SK-N-SH (cell line): ENCODE measurements around the gene SRGAP1. TPM values are rescaled to one million over a fixed set of nuclear protein-coding genes. Genes with fewer than 3 reads are reported as not detected.

ENCODE experiments used
- CTCF ChIA-PET: fragments of 300-600, 350-600 bp; formaldehyde crosslinking; extraction: SDS; loops from one replicate; lab custom pipeline; 2021; lab: Yijun Ruan, JAX
- POLR2A ChIA-PET: fragments of 350-600 bp; sonication (Branson Sonifier 250); formaldehyde crosslinking; extraction: SDS; loops from one replicate; lab custom pipeline; 2020; ENCODE audit warnings: antibody characterized with exemption, inconsistent platforms; lab: Yijun Ruan, JAX
- DNase-seq: peaks from one replicate; pipeline ENCODE4 v3.0.0; 2012
- H2AFZ ChIP-seq: fragments of 200-600 bp; sonication (generic); 2 replicates; pipeline ENCODE4 v1.8.1; 2016; ENCODE audit warnings: antibody characterized with exemption, mild to moderate bottlenecking, low read depth
- H3F3A ChIP-seq: fragments of 200-600 bp; sonication (generic); replicated peaks from 2 replicates; pipeline ENCODE3; 2016; ENCODE audit warnings: antibody characterized with exemption, mild to moderate bottlenecking; ENCODE audit not compliant: insufficient read depth
- H3K27ac ChIP-seq, 2 experiments: fragments of 200-500 bp in 1 of 2; fragments of 200-600 bp in 1 of 2; sonication (Bioruptor generic) in 1 of 2; sonication (generic), shearing (Covaris generic) in 1 of 2; 2 replicates each; pipeline versions ENCODE4 v1.5.1 to v1.6.1; 2014 to 2016; ENCODE audit warnings: low read depth in 2 of 2, inconsistent platforms in 1 of 2, low read length in 1 of 2, mild to moderate bottlenecking in 1 of 2, mixed read lengths in 1 of 2
- H3K27me3 ChIP-seq: fragments of 200-600 bp; sonication (generic), shearing (Covaris generic); 2 replicates; pipeline ENCODE4 v1.6.1; 2016; ENCODE audit warnings: mixed run types; ENCODE audit not compliant: insufficient read depth
- H3K36me3 ChIP-seq, 2 experiments: fragments of 200-500 bp in 1 of 2; fragments of 200-600 bp in 1 of 2; sonication (Bioruptor generic) in 1 of 2; sonication (generic) in 1 of 2; replicated peaks in 1 of 2; 2 replicates each; pipeline versions ENCODE3 to v1.5.1; 2014 to 2016; ENCODE audit warnings: low read length in 1 of 2, mild to moderate bottlenecking in 1 of 2; ENCODE audit not compliant: insufficient read depth in 2 of 2, control insufficient read depth in 1 of 2
- H3K4me1 ChIP-seq, 2 experiments: fragments of 200-500 bp in 1 of 2; fragments of 200-600 bp in 1 of 2; sonication (Bioruptor generic) in 1 of 2; sonication (generic), shearing (Covaris generic) in 1 of 2; 2 replicates each; pipeline versions ENCODE4 v1.5.1 to v1.6.1; 2014 to 2016; ENCODE audit warnings: low read depth in 1 of 2, low read length in 1 of 2, mixed run types in 1 of 2; ENCODE audit not compliant: insufficient read depth in 2 of 2, control insufficient read depth in 1 of 2
- H3K4me2 ChIP-seq: fragments of 200-600 bp; sonication (generic), shearing (Covaris generic); 2 replicates; pipeline ENCODE4 v1.6.1; 2017; ENCODE audit warnings: mixed run types
- H3K4me3 ChIP-seq, 2 experiments: fragments of 200-500 bp in 1 of 2; fragments of 200-600 bp in 1 of 2; sonication (Bioruptor generic) in 1 of 2; sonication (generic), shearing (Covaris generic) in 1 of 2; 2 replicates each; pipeline versions ENCODE4 v1.5.1 to v1.8.1; 2014 to 2016; ENCODE audit warnings: low read depth in 2 of 2, inconsistent platforms in 1 of 2, low read length in 1 of 2, mild to moderate bottlenecking in 1 of 2, mixed read lengths in 1 of 2, moderate library complexity in 1 of 2
- H3K79me2 ChIP-seq: fragments of 200-600 bp; sonication (generic); 2 replicates; pipeline ENCODE4 v1.8.1; 2017; ENCODE audit warnings: mild to moderate bottlenecking; ENCODE audit not compliant: insufficient read depth
- H3K9ac ChIP-seq: fragments of 200-600 bp; sonication (generic); 2 replicates; pipeline ENCODE4 v1.6.1; 2017; ENCODE audit warnings: mixed run types
- H3K9me2 ChIP-seq: fragments of 200-600 bp; sonication (generic); 2 replicates; pipeline ENCODE4 v1.6.1; 2017; ENCODE audit warnings: mixed run types
- H3K9me3 ChIP-seq: fragments of 200-600 bp; sonication (generic); 2 replicates; pipeline ENCODE4 v1.6.1; 2017; ENCODE audit warnings: mixed run types, mild to moderate bottlenecking, moderate library complexity
- H4K20me1 ChIP-seq: fragments of 200-600 bp; sonication (generic); 2 replicates; pipeline ENCODE4 v1.6.1; 2017; ENCODE audit warnings: mild to moderate bottlenecking, mixed run types; ENCODE audit not compliant: insufficient read depth
- CTCF ChIP-seq: fragments of 200-600 bp; sonication (generic); IDR thresholded peaks from 2 replicates; pipeline ENCODE4 v1.6.1; 2017; ENCODE audit warnings: antibody characterized with exemption, mild to moderate bottlenecking, moderate library complexity
- EP300 ChIP-seq, 2 experiments: IDR thresholded peaks; 2 replicates each; pipeline versions ENCODE4 v1.4.0 to v1.6.1; 2012; ENCODE audit warnings: borderline replicate concordance in 1 of 2, low read depth in 1 of 2, low read length in 1 of 2
- MXI1 ChIP-seq: IDR thresholded peaks from 2 replicates; pipeline ENCODE4 v1.6.1; 2012; ENCODE audit warnings: mild to moderate bottlenecking, low read depth, low read length, improper control_type of control experiment
- RAD21 ChIP-seq: IDR thresholded peaks from 2 replicates; pipeline ENCODE4 v1.6.1; 2012; ENCODE audit warnings: mild to moderate bottlenecking, low read length
- RCOR1 ChIP-seq: fragments of 150-350 bp; IDR thresholded peaks from 2 replicates; pipeline ENCODE4 v1.6.1; 2017; ENCODE audit warnings: antibody characterized with exemption, low read length
- REST ChIP-seq: IDR thresholded peaks from 2 replicates; pipeline ENCODE4 v1.6.1; 2012; ENCODE audit warnings: mild to moderate bottlenecking, low read depth, low read length, moderate library complexity
- RFX5 ChIP-seq: IDR thresholded peaks from 2 replicates; pipeline ENCODE4 v1.6.1; 2012; ENCODE audit warnings: mild to moderate bottlenecking, improper control_type of control experiment, low read length
- SMC3 ChIP-seq: IDR thresholded peaks from 2 replicates; pipeline ENCODE4 v1.6.1; 2012; ENCODE audit warnings: low read depth, low read length, improper control_type of control experiment
- USF1 ChIP-seq: IDR thresholded peaks from 2 replicates; pipeline ENCODE4 v1.4.0; 2012; ENCODE audit warnings: low read depth, borderline replicate concordance
- USF2 ChIP-seq: fragments of 150-350 bp; IDR thresholded peaks from 2 replicates; pipeline ENCODE4 v1.6.1; 2017; ENCODE audit warnings: antibody characterized with exemption, low read length, low read depth, borderline replicate concordance
- WGBS: methylation state at CpG from one replicate; pipeline ENCODE4 v1.1.6; 2017; ENCODE audit warnings: low lambda C conversion rate; 5-methylcytosine and 5-hydroxymethylcytosine counted together
- polyA plus RNA-seq, 3 experiments: library from polyadenylated mRNA; depleted of rRNA; stranded (reverse); fragments of >200 nt; gene quantifications; 2 replicates each; pipeline ENCODE4 v1.2.3, GENCODE V29; 2012

Gene SRGAP1
- polyA plus RNA-seq, 1 of the 3 experiments (the other 2 are of a cell fraction), result 2.6 TPM

- H2AFZ ChIP-seq, result no peak overlapping the region
- peak overlapping the region in 1 of 2 experiments; percentile 41; a peak in 2 of 4 replicates for H3K27ac ChIP-seq
- peaks cover 0 to 5% of the 10 kb centered on the region in 2 experiments; a peak in 2 of 4 replicates for H3K4me1 ChIP-seq
- no peak overlapping the region for H3K4me2 ChIP-seq
- CTCF ChIA-PET, result no interaction called here
- TF ChIP-seq CTCF, result no peak
- TF ChIP-seq RCOR1, result peak; percentile 54; the same call in 1 of the 2 replicates
- TF ChIP-seq RFX5, result no peak
- TF ChIP-seq MXI1, result 0 out of 2 replicates have a peak, but pooled peaks have one; percentile 56
- TF ChIP-seq EP300 (IDR thresholded peaks at IDR 0.05; ENCODE audit: borderline replicate concordance in 1 of 2, low read depth in 1 of 2, low read length in 1 of 2), result 0 out of 4 replicates have a peak, but pooled peaks of 1 of the 2 experiments have one; percentile 28
- no peak for TF ChIP-seq RAD21
- TF ChIP-seq USF1, result peak; percentile 53; the same call in 1 of the 2 replicates
- H3F3A ChIP-seq, result no peaks in the 10 kb centered on the region
- 92% methylated on average over 2 of the region's 2 CpGs for WGBS
- no peak overlapping the region for H3K4me3 ChIP-seq
- H4K20me1 ChIP-seq, result no peaks in the 10 kb centered on the region
- H3K9me2 ChIP-seq, result no peaks in the 10 kb centered on the region
- H3K9ac ChIP-seq, result no peak overlapping the region
- H3K27me3 ChIP-seq, result no peaks in the 10 kb centered on the region
- no peaks in the 10 kb centered on the region for H3K36me3 ChIP-seq
- peaks cover 39% of the 10 kb centered on the region for H3K79me2 ChIP-seq
- H3K9me3 ChIP-seq, result no peaks in the 10 kb centered on the region
- DNase-seq, result peak; percentile 22
- POLR2A ChIA-PET, result no interaction called here
Observed at GRCh38 chr12:63882844-63883243, 38.3 kb downstream of the SRGAP1 start.

- TF ChIP-seq REST (no peak), USF2 (no peak), SMC3 (no peak), EP300 (IDR thresholded peaks at IDR 0.05; ENCODE audit: borderline replicate concordance in 1 of 2, low read depth in 1 of 2, low read length in 1 of 2) (no peak), MXI1 (no peak)
- TF ChIP-seq, all 33 proteins: peak for 0
- no peak overlapping the region for H3K9ac ChIP-seq
- H3K27me3 ChIP-seq, result no peaks in the 10 kb centered on the region
- ChIA-PET POLR2A (no interaction called here), CTCF (no interaction called here)
- no peak overlapping the region for H3K27ac ChIP-seq
- H3K36me3 ChIP-seq, result no peaks in the 10 kb centered on the region
- H3K4me1 ChIP-seq, result peaks cover 0 to 7% of the 10 kb centered on the region in 2 experiments; a peak in 1 of 4 replicates
- no peak overlapping the region for H2AFZ ChIP-seq
- WGBS, result 97% methylated on average over 2 of the region's 2 CpGs
- H3K79me2 ChIP-seq, result peaks cover 34% of the 10 kb centered on the region
- H4K20me1 ChIP-seq, result no peaks in the 10 kb centered on the region
- no peak for DNase-seq
- H3K4me2 ChIP-seq, result no peak overlapping the region
- H3F3A ChIP-seq, result no peaks in the 10 kb centered on the region
- H3K9me3 ChIP-seq, result no peaks in the 10 kb centered on the region
- H3K9me2 ChIP-seq, result no peaks in the 10 kb centered on the region
- no peak overlapping the region for H3K4me3 ChIP-seq
Observed at GRCh38 chr12:63885401-63885800, 40.9 kb downstream of the SRGAP1 start.
